A549 (cell line): ENCODE results near the gene ZNF385A.

Experiments used
- CEBPB ChIP-seq, 2 experiments: fragments of >200 bp in 1 of 2; sonication (Bioruptor Twin) in 1 of 2; formaldehyde crosslinking in 1 of 2; IDR thresholded peaks; 2 replicates each; pipeline ENCODE4 v1.6.1; 2012 to 2016
- EP300 ChIP-seq, 2 experiments: fragments of >200 bp; sonication (Bioruptor Twin); formaldehyde crosslinking; IDR thresholded peaks; 2 replicates in 1 of 2; 3 replicates in 1 of 2; pipeline ENCODE4 v1.6.1; 2016 to 2017
- FOSL2 ChIP-seq, 2 experiments: fragments of 450-650 bp in 1 of 2; fragments of >200 bp in 1 of 2; sonication (Bioruptor Twin) in 1 of 2; formaldehyde crosslinking; IDR thresholded peaks; 2 replicates each; pipeline versions ENCODE4 v1.5.0 to v1.6.1; 2016 to 2020; ENCODE audit warnings: mild to moderate bottlenecking in 1 of 2, moderate library complexity in 1 of 2
- HDAC2 ChIP-seq: fragments of 200-600 bp; sonication (generic); IDR thresholded peaks from 2 replicates; pipeline ENCODE4 v1.6.1; 2016
- POLR2A ChIP-seq: IDR thresholded peaks from 2 replicates; pipeline ENCODE4 v1.6.1; 2012; ENCODE audit warnings: mild to moderate bottlenecking, low read length
- RNF2 ChIP-seq: fragments of 200-600 bp; sonication (generic); IDR thresholded peaks from 2 replicates; pipeline ENCODE4 v1.6.1; 2016; ENCODE audit warnings: low read depth, mild to moderate bottlenecking, antibody characterized with exemption, moderate library complexity, borderline replicate concordance
- TP53 ChIP-seq: fragments of 250-450 bp; sonication (Bioruptor Pico); IDR thresholded peaks from 2 replicates; pipeline ENCODE4 v1.5.0; 2021; ENCODE audit warnings: mild to moderate bottlenecking, moderate library complexity
- ZFP36 ChIP-seq: fragments of 450-650 bp; IDR thresholded peaks from 2 replicates; pipeline ENCODE4 v1.6.1; 2014; ENCODE audit warnings: borderline replicate concordance; ENCODE audit not compliant: partially characterized antibody
- TF ChIP-seq, protein P1 (sequence below): fragments of >200 bp; sonication (Bioruptor Twin); formaldehyde crosslinking; IDR thresholded peaks from 3 replicates; pipeline ENCODE4 v1.5.1; 2016

DNA sequence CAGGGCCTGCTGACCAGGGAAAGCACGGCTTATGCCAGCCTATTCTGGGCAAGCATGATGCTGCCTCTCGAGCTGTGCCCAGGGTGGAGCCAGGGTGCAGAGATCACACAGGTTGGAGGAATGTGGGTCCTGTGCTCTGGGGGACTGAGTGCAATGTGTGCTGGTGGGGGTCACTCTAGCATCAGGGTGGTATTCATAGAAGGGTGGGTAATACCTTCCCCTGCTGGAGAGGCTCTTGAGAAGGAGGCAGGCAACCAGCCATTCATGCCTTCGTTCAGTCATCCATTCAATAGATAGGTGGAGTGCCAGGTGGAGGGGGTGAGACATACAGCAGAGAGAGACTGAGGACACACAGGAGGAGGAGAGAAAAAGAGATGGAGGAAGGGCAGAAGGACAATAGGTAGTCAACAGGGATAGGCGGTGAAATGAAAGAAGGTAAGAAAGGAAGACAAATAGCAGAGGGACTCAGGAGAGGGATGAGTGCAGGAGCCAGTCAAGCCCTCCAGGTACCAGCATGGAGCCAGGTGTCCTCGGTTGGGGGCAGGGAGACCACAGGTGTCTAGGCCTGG, 5.2 kb upstream of the ZNF385A start:
- TF ChIP-seq CEBPB (IDR thresholded peaks at IDR 0.05) (no peak), FOSL2 (IDR thresholded peaks at IDR 0.05) (no peak), FOSL2 (CRISPR knock-in tag; IDR thresholded peaks at IDR 0.05) (no peak), TP53 (no peak), POLR2A (no peak), EP300 (IDR thresholded peaks at IDR 0.05) (no peak), ZFP36 (no peak), HDAC2 (no peak), RNF2 (no peak)
- TF ChIP-seq, protein P1, sequence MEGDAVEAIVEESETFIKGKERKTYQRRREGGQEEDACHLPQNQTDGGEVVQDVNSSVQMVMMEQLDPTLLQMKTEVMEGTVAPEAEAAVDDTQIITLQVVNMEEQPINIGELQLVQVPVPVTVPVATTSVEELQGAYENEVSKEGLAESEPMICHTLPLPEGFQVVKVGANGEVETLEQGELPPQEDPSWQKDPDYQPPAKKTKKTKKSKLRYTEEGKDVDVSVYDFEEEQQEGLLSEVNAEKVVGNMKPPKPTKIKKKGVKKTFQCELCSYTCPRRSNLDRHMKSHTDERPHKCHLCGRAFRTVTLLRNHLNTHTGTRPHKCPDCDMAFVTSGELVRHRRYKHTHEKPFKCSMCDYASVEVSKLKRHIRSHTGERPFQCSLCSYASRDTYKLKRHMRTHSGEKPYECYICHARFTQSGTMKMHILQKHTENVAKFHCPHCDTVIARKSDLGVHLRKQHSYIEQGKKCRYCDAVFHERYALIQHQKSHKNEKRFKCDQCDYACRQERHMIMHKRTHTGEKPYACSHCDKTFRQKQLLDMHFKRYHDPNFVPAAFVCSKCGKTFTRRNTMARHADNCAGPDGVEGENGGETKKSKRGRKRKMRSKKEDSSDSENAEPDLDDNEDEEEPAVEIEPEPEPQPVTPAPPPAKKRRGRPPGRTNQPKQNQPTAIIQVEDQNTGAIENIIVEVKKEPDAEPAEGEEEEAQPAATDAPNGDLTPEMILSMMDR, result no peak
